ENCODE results near the gene C3orf20. TPM values are rescaled to one million over a fixed set of nuclear protein-coding genes. Genes with fewer than 3 reads are reported as not detected.

Gene C3orf20
- total and polyA plus RNA-seq, 2 of the 4 experiments (the other 2 are of a cell fraction): not detected

DNA sequence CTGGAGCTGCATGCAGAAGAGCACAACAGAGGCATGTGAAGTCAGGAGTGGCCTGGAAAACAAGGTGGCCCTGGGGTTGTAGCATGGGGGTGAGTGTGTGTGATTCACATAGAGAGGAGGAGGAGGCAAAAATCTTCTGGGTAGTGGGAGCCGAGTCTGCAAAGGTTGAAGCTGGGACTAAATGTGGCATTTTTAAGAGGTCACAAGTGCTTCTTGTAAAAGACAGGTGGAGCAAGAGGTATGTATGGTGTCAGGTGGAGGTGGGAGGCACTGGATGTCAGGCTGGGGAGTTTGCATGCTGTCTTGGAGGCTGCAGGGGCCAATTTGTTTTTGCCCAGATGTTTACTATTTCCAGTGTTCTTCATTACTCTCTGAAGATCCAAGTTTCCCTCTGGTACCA, 42.4 kb downstream of the C3orf20 start:
- no peak overlapping the region for H2AFZ ChIP-seq (replicated peaks; ENCODE audit: low read length, poor library complexity)
- no peak overlapping the region for H2BK20ac ChIP-seq (ENCODE audit: low read depth, low read length)
- no peak overlapping the region for H4K5ac ChIP-seq (ENCODE audit: low read depth, low read length)
- no peak overlapping the region for H2BK120ac ChIP-seq (ENCODE audit: low read depth, low read length)
- H3K9me3 ChIP-seq (ENCODE audit: control insufficient read depth, insufficient read depth, low read length): no peaks in the 10 kb centered on the region
- H3K4me2 ChIP-seq (ENCODE audit: low read depth, low read length): no peak overlapping the region
- no peaks in the 10 kb centered on the region for H3K79me1 ChIP-seq (ENCODE audit: low read depth in 1 of 2, low read length in 2 of 2)
- H3K18ac ChIP-seq (ENCODE audit: low read depth, low read length): no peak overlapping the region
- ATAC-seq (ENCODE audit: low read depth): no peak
- no peak overlapping the region for H3K4ac ChIP-seq (ENCODE audit: low read depth, low read length)
- no peak overlapping the region for H3K56ac ChIP-seq (ENCODE audit: extremely low read depth, insufficient read depth, low read length)
- dilution Hi-C loops (cut with HindIII; ENCODE audit: low sequenced_read_pairs, unreplicated experiment) (no loop called here), intact Hi-C loops (cut with micrococcal nuclease) (no loop called here), in situ Hi-C loops (cut with MboI; ENCODE audit: low sequenced_read_pairs) (no loop called here)
- H3K9ac ChIP-seq (ENCODE audit: low read depth, low read length): no peak overlapping the region
- H2AK5ac ChIP-seq (ENCODE audit: low read depth, low read length): no peak overlapping the region
- no peak overlapping the region for H3K23ac ChIP-seq (ENCODE audit: low read depth, low read length)
- no peak overlapping the region for H2AK9ac ChIP-seq (replicated peaks; ENCODE audit: low read depth, low read length, poor library complexity)
- H4K8ac ChIP-seq (ENCODE audit: low read depth in 2 of 2, low read length in 2 of 2): no peak overlapping the region
- H4K91ac ChIP-seq (ENCODE audit: insufficient read depth, low read depth, low read length): no peak overlapping the region
- H2BK5ac ChIP-seq (ENCODE audit: low read depth, low read length, poor library complexity, severe bottlenecking): no peak overlapping the region
- no peak overlapping the region for H3K27ac ChIP-seq (ENCODE audit: insufficient read depth, low read length)
- peaks cover 3% of the 10 kb centered on the region; the same call in 1 of the 2 replicates for H3K4me1 ChIP-seq (ENCODE audit: control insufficient read depth, insufficient read depth, low read length)
- no peak overlapping the region for H3K4me3 ChIP-seq (ENCODE audit: insufficient read depth, low read depth, low read length)
- peaks cover 4% of the 10 kb centered on the region; the same call in 1 of the 2 replicates for H3K9me1 ChIP-seq (ENCODE audit: insufficient read depth, low read length)
- ChIA-PET POLR2A (ENCODE audit: unreplicated experiment) (no interaction called here), CTCF (no interaction called here)
- DNase-seq: no peak
- H3K14ac ChIP-seq (replicated peaks; ENCODE audit: low read depth, low read length): no peak overlapping the region
- TF ChIP-seq MAFK (IDR thresholded peaks at IDR 0.05; ENCODE audit: low read depth, low read length): no peak
- TF ChIP-seq CEBPB (IDR thresholded peaks at IDR 0.05; ENCODE audit: low read depth, low read length): no peak
- H2BK15ac ChIP-seq (ENCODE audit: low read depth, low read length): no peak overlapping the region
- H3K36me3 ChIP-seq (ENCODE audit: control insufficient read depth, insufficient read depth, low read length): no peaks in the 10 kb centered on the region
- WGBS, 2 experiments (ENCODE audit: extremely low coverage in 2 of 2, insufficient read length in 1 of 2): 40% methylated on average over 1 of the region's 1 CpG; no CpG with 5 or more reads in 1 of the 2 experiments
- no TSS peak for BruUV-seq (replicated peaks)
- H4K20me1 ChIP-seq (ENCODE audit: insufficient read depth, low read length): no peaks in the 10 kb centered on the region
- H3K27me3 ChIP-seq (ENCODE audit: control insufficient read depth, insufficient read depth, low read length): peaks cover 2% of the 10 kb centered on the region; the same call in 1 of the 2 replicates
